ENCODE measurements around the gene PSMG2.
"Not testable (repeated sequence)": the region's sequence is repeated elsewhere in the genome, so short reads cannot be mapped to it uniquely, and the experiment has no call there.

Gene PSMG2

GRCh38 chr18:12726331-12726730 is 23.5 kb downstream of the PSMG2 start:
- no peak for DNase-seq

GRCh38 chr18:12726774-12727550 is 24.1 kb downstream of the PSMG2 start:
- DNase-seq, result peak; percentile 66

- no peak for DNase-seq
These were observed 34.5 kb downstream of the PSMG2 start for GRCh38 chr18:12737243-12737902.

- DNase-seq, result no peak
These were observed 38.5 kb downstream of the PSMG2 start for GRCh38 chr18:12741351-12741750.

GRCh38 chr18:12742453-12742852 is 39.6 kb downstream of the PSMG2 start:
- DNase-seq, result no peak

GRCh38 chr18:12744103-12744502 is 41.3 kb downstream of the PSMG2 start:
- peak; percentile 45 for DNase-seq

GRCh38 chr18:12745095-12745795 is 42.4 kb downstream of the PSMG2 start:
- no peak for DNase-seq

- no peak for DNase-seq
These were observed 44.9 kb downstream of the PSMG2 start for GRCh38 chr18:12747530-12748315.

- no peak for DNase-seq
These were observed 45.8 kb downstream of the PSMG2 start for GRCh38 chr18:12748671-12749070.

GRCh38 chr18:12749121-12749520 is 46.3 kb downstream of the PSMG2 start:
- no peak for DNase-seq

GRCh38 chr18:12750076-12750714 is 47.4 kb downstream of the PSMG2 start:
- no peak for DNase-seq

GRCh38 chr18:12750715-12751502 is 48.1 kb downstream of the PSMG2 start:
- no peak for DNase-seq

- DNase-seq, result no peak
These were observed 48.7 kb downstream of the PSMG2 start for GRCh38 chr18:12751503-12751884.

- DNase-seq, result no peak
These were observed 49.0 kb downstream of the PSMG2 start for GRCh38 chr18:12751891-12752290.

GRCh38 chr18:12754511-12754910 is 51.7 kb downstream of the PSMG2 start:
- no peak for DNase-seq

- not testable (repeated sequence) for DNase-seq
These were observed 52.8 kb downstream of the PSMG2 start for GRCh38 chr18:12755606-12756005.

GRCh38 chr18:12756619-12757239 is 53.9 kb downstream of the PSMG2 start:
- DNase-seq, result not testable (repeated sequence)

GRCh38 chr18:12758566-12758965 is 55.7 kb downstream of the PSMG2 start:
- not testable (repeated sequence) for DNase-seq

- no peak for DNase-seq
These were observed 62.3 kb downstream of the PSMG2 start for GRCh38 chr18:12765126-12765525.

- DNase-seq, result no peak
These were observed 62.7 kb downstream of the PSMG2 start for GRCh38 chr18:12765586-12765985.

- no peak for DNase-seq
These were observed 64.2 kb downstream of the PSMG2 start for GRCh38 chr18:12766986-12767433.
